AG04450 (cell line): ENCODE measurements around the gene IRF5. TPM values are rescaled to one million over a fixed set of nuclear protein-coding genes. Genes with fewer than 3 reads are reported as not detected.

Source experiments
- CTCF ChIA-PET: fragments of 300-600, 350-600 bp; formaldehyde crosslinking; extraction: SDS; loops from one replicate; lab custom pipeline; 2022; ENCODE audit warnings: antibody characterized with exemption, inconsistent platforms; lab: Charles Lee
- POLR2A ChIA-PET: fragments of 350-600 bp; formaldehyde crosslinking; extraction: SDS; loops from one replicate; lab custom pipeline; 2021; ENCODE audit warnings: antibody characterized with exemption, inconsistent platforms; lab: Yijun Ruan, JAX
- DNase-seq: peaks from one replicate; pipeline ENCODE4 v3.0.0-alpha.2; 2011; ENCODE audit warnings: low read depth, low spot score
- H3K27ac ChIP-seq: one replicate; pipeline ENCODE4 v1.5.1; 2012; ENCODE audit warnings: low read depth, low read length, control low read depth
- H3K27me3 ChIP-seq: one replicate; pipeline ENCODE4 v1.6.0; 2012; ENCODE audit warnings: low read length; ENCODE audit not compliant: control insufficient read depth, insufficient read depth
- H3K4me3 ChIP-seq: 2 replicates; pipeline ENCODE4 v1.5.1; 2011; ENCODE audit warnings: mild to moderate bottlenecking, low read depth, low read length, control low read depth
- H3K9me3 ChIP-seq: 2 replicates; pipeline ENCODE4 v1.5.1; 2012; ENCODE audit warnings: low read length; ENCODE audit not compliant: control insufficient read depth, insufficient read depth
- CTCF ChIP-seq: IDR thresholded peaks from 2 replicates; pipeline ENCODE4 v1.5.1; 2011; ENCODE audit warnings: low read depth, low read length, control low read depth, inconsistent platforms
- polyA plus RNA-seq: library from polyadenylated mRNA; depleted of rRNA; stranded (reverse); fragments of >200 nt; gene quantifications from 2 replicates; pipeline ENCODE4 v1.2.3, GENCODE V29; 2011

Gene IRF5
- polyA plus RNA-seq, 1 experiment = 0.06 TPM

GRCh38 chr7:128945668-128946366, 8.1 kb downstream of the IRF5 start:
- TF ChIP-seq CTCF = no peak
- Histone ChIP-seq H3K27me3 (peaks cover 24% of the 10 kb centered on the region), H3K4me3 (no peak overlapping the region), H3K27ac (no peak overlapping the region), H3K9me3 (no peaks in the 10 kb centered on the region; the same call in 1 of the 2 replicates)
- no peak for DNase-seq
- POLR2A ChIA-PET = no interaction called here
- CTCF ChIA-PET = interaction anchor here (1.5 kb wide), 1 partner anchor 146 kb away, joined by 5 read pairs; no protein-coding TSS in a partner anchor

- 0 out of 2 replicates have a peak, but pooled peaks have one; percentile 3 for TF ChIP-seq CTCF
- no peak overlapping the region for H3K4me3 ChIP-seq
- peaks cover 15% of the 10 kb centered on the region for H3K27me3 ChIP-seq
- H3K27ac ChIP-seq = no peak overlapping the region
- ChIA-PET POLR2A (interaction anchor here (0.5 to 0.6 kb wide), 2 partner anchors 8 to 106 kb away, joined by 3 read pairs; no protein-coding TSS in a partner anchor), CTCF (interaction anchor here (0.5 to 1.5 kb wide), 3 partner anchors 13 to 236 kb away, joined by 3 to 5 read pairs (median 3); no protein-coding TSS in a partner anchor)
- no peaks in the 10 kb centered on the region; the same call in 1 of the 2 replicates for H3K9me3 ChIP-seq
- DNase-seq = no peak
Measured at GRCh38 chr7:128946936-128947830, 9.5 kb downstream of the IRF5 start.

GRCh38 chr7:128947854-128948253, 10.1 kb downstream of the IRF5 start:
- ChIA-PET POLR2A (interaction anchor here (0.5 to 0.6 kb wide), 3 partner anchors 7 to 106 kb away, joined by 3 read pairs; no protein-coding TSS in a partner anchor), CTCF (interaction anchor here (0.5 kb wide), 1 partner anchor 235 kb away, joined by 3 read pairs; no protein-coding TSS in a partner anchor)
- no peak for TF ChIP-seq CTCF
- no peak overlapping the region for H3K27ac ChIP-seq
- no peak overlapping the region for H3K4me3 ChIP-seq
- DNase-seq = no peak
- no peaks in the 10 kb centered on the region; the same call in 1 of the 2 replicates for H3K9me3 ChIP-seq
- peaks cover 15% of the 10 kb centered on the region for H3K27me3 ChIP-seq

GRCh38 chr7:128948312-128948973, 10.7 kb downstream of the IRF5 start:
- no peak for TF ChIP-seq CTCF
- no peak for DNase-seq
- Histone ChIP-seq H3K4me3 (no peak overlapping the region), H3K9me3 (no peaks in the 10 kb centered on the region; the same call in 1 of the 2 replicates), H3K27ac (no peak overlapping the region), H3K27me3 (peaks cover 15% of the 10 kb centered on the region)
- ChIA-PET CTCF (interaction anchor here (0.5 kb wide), 1 partner anchor 234 kb away, joined by 3 read pairs; no protein-coding TSS in a partner anchor), POLR2A (interaction anchor here (0.5 kb wide), 1 partner anchor 85 kb away, joined by 3 read pairs; no protein-coding TSS in a partner anchor)
